PC-3 (cell line): ENCODE data around the gene ACOX1. TPM values are rescaled to one million over a fixed set of nuclear protein-coding genes. Genes with fewer than 3 reads are reported as not detected.

Experiments
- ATAC-seq: fragments of 200-7000 bp; cut with Tn5 transposase; 2 replicates; pipeline ENCODE4 v1.9.1; 2020; ENCODE audit warnings: mild to moderate bottlenecking, moderate library complexity
- BruUV-seq: library from RNA; stranded (reverse); fragments of 400-500 nt; replicated peaks from 2 replicates; lab custom pipeline; 2021; lab: Mats Ljungman, UMichigan
- CTCF ChIA-PET: fragments of 300-600 bp; sonication (Branson Sonifier 250); formaldehyde crosslinking; loops from one replicate; lab custom pipeline; 2022; ENCODE audit warnings: antibody characterized with exemption; lab: Charles Lee
- POLR2A ChIA-PET: fragments of 300-600 bp; sonication (Branson Sonifier 250); formaldehyde crosslinking; loops from one replicate; lab custom pipeline; 2022; ENCODE audit warnings: antibody characterized with exemption; ENCODE audit not compliant: unreplicated experiment; lab: Charles Lee
- DNase-seq: peaks from one replicate; pipeline ENCODE4 v3.0.0-alpha.2; 2015
- H2AFZ ChIP-seq: fragments of 300-600 bp; sonication (generic); 2 replicates; pipeline ENCODE4 v1.6.0; 2016; ENCODE audit warnings: antibody characterized with exemption, low read length
- H3F3A ChIP-seq: fragments of 300-600 bp; sonication (generic); one replicate; pipeline ENCODE4 v1.6.0; 2017; ENCODE audit warnings: antibody characterized with exemption, low read length, control low read depth, mild to moderate bottlenecking; ENCODE audit not compliant: unreplicated experiment
- H3K27ac ChIP-seq: fragments of 300-600 bp; sonication (generic); 2 replicates; pipeline ENCODE4 v1.5.1; 2016; ENCODE audit warnings: mild to moderate bottlenecking, low read length
- H3K27me3 ChIP-seq: fragments of 300-600 bp; sonication (generic); 2 replicates; pipeline ENCODE4 v1.6.1; 2016; ENCODE audit warnings: low read length, mixed read lengths
- H3K36me3 ChIP-seq: fragments of 300-600 bp; sonication (generic); 2 replicates; pipeline ENCODE4 v1.6.1; 2016; ENCODE audit warnings: low read depth, mixed run types, low read length, mixed read lengths
- H3K4me1 ChIP-seq: fragments of 300-600 bp; sonication (generic); 2 replicates; pipeline ENCODE4 v1.5.1; 2016; ENCODE audit warnings: low read length; ENCODE audit not compliant: insufficient read depth
- H3K4me2 ChIP-seq: fragments of 300-600 bp; sonication (generic); 2 replicates; pipeline ENCODE4 v1.6.0; 2016; ENCODE audit warnings: low read length
- H3K4me3 ChIP-seq: fragments of 300-600 bp; sonication (generic); 2 replicates; pipeline ENCODE4 v1.5.1; 2016; ENCODE audit warnings: mild to moderate bottlenecking, low read length, mixed read lengths
- H3K79me2 ChIP-seq: fragments of 300-600 bp; sonication (generic); 2 replicates; pipeline ENCODE4 v1.6.1; 2017; ENCODE audit warnings: low read length, mixed read lengths
- H3K9ac ChIP-seq: fragments of 300-600 bp; sonication (generic); 2 replicates; pipeline ENCODE4 v1.6.0; 2016; ENCODE audit warnings: mild to moderate bottlenecking, low read length
- H3K9me2 ChIP-seq: fragments of 300-600 bp; sonication (generic); replicated peaks from 2 replicates; pipeline ENCODE4 v1.6.1; 2016; ENCODE audit warnings: mixed run types, low read length, mixed read lengths
- H3K9me3 ChIP-seq: fragments of 300-600 bp; sonication (generic); 2 replicates; pipeline ENCODE4 v1.6.1; 2016; ENCODE audit warnings: low read length, mixed read lengths
- H4K20me1 ChIP-seq: fragments of 300-600 bp; sonication (generic); 2 replicates; pipeline ENCODE4 v1.6.1; 2016; ENCODE audit warnings: low read length, mixed read lengths
- EZH2 ChIP-seq: fragments of 300-600 bp; sonication (generic); IDR thresholded peaks from one replicate; pipeline ENCODE4 v1.6.1; 2017; ENCODE audit warnings: antibody characterized with exemption, mild to moderate bottlenecking, low read length; ENCODE audit not compliant: unreplicated experiment
- EZH2phosphoT487 ChIP-seq: fragments of 300-600 bp; sonication (generic); IDR thresholded peaks from 2 replicates; pipeline ENCODE4 v1.6.1; 2018; ENCODE audit warnings: mild to moderate bottlenecking, antibody characterized with exemption, low read length, borderline replicate concordance
- intact Hi-C: fragments of 100-400 bp; cut with micrococcal nuclease; formaldehyde crosslinking; loops from 2 replicates; pipeline ENCODE4 v1.9.0; 2023
- total RNA-seq: library from RNA; depleted of rRNA; stranded (reverse); fragments of >200 nt; gene quantifications from 2 replicates; pipeline ENCODE4 v1.2.3, GENCODE V29; 2014
- TF ChIP-seq, protein P1 (sequence below): fragments of 300-600 bp; sonication (generic); conservative IDR thresholded peaks from 2 replicates; pipeline ENCODE4 v1.5.1; 2017; ENCODE audit warnings: antibody characterized with exemption, low read depth, mild to moderate bottlenecking, low read length

The ACOX1 gene
- total RNA-seq, 1 experiment from 2014 or later, result 63.2 TPM

DNA sequence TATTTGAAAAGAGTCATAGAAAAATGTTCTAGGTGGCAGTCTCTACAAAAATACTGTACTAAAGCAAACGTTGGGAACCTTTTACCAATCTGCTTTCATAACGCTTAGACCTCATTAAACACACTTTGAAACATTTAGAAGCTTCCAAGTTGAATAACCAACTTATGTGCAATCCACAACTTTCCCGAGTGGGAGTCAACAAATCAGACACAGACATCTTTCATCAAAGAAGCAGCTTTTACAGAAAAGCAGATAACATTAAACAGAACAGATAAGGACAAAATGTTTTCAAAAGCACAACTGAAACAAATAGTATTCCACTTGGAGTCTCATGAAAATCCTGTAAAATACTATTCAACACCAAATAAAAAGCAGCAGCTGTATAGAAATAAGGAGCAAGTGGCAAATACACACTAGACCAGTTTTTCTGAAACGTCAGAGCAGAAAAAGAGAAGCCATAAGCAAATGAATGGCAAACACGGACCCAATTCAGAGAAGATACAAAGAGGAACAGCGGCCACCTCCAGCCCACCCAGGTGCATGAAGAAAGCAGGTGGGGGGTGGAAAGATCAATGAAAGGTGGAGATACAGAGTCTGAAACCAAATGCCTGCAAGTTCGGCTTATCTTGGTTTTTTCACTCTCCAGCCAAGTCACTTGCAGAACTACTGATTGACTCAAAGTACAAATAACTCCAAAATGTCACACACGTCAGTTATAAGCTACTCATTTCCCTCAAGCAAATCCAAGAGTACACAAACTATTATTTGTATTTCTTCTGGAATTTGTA, 19.7 kb downstream of the ACOX1 start:
- Histone ChIP-seq H3K27me3 (no peaks in the 10 kb centered on the region), H3K36me3 (peaks cover 22% of the 10 kb centered on the region), H2AFZ (peak overlapping the region; percentile 12; the same call in 1 of the 2 replicates), H3K9me2 (no peaks in the 10 kb centered on the region), H3K9me3 (no peaks in the 10 kb centered on the region), H3K27ac (peak overlapping the region; percentile 78), H3F3A (peaks cover 7% of the 10 kb centered on the region), H3K79me2 (peaks cover 39% of the 10 kb centered on the region), H3K4me2 (peak overlapping the region; percentile 75), H3K4me3 (peak overlapping the region; percentile 36; the same call in 1 of the 2 replicates), H3K4me1 (peaks cover 21% of the 10 kb centered on the region), H3K9ac (peak overlapping the region; percentile 11), H4K20me1 (no peaks in the 10 kb centered on the region)
- DNase-seq (peak; percentile 79), ATAC-seq (peak; percentile 94)
- CTCF ChIA-PET, result interaction anchor here (0.9 kb wide), 2 partner anchors 18 to 82 kb away, joined by 4 read pairs; partner anchors contain the start of gene FBF1
- intact Hi-C loops, result loop anchor here (2.0 kb wide), 2 partner anchors 18 to 20 kb away; partner anchors contain the start of genes ACOX1, FBF1 and TEN1
- TF ChIP-seq EZH2phosphoT487 (no peak), EZH2 (no peak)
- TF ChIP-seq, protein P1, sequence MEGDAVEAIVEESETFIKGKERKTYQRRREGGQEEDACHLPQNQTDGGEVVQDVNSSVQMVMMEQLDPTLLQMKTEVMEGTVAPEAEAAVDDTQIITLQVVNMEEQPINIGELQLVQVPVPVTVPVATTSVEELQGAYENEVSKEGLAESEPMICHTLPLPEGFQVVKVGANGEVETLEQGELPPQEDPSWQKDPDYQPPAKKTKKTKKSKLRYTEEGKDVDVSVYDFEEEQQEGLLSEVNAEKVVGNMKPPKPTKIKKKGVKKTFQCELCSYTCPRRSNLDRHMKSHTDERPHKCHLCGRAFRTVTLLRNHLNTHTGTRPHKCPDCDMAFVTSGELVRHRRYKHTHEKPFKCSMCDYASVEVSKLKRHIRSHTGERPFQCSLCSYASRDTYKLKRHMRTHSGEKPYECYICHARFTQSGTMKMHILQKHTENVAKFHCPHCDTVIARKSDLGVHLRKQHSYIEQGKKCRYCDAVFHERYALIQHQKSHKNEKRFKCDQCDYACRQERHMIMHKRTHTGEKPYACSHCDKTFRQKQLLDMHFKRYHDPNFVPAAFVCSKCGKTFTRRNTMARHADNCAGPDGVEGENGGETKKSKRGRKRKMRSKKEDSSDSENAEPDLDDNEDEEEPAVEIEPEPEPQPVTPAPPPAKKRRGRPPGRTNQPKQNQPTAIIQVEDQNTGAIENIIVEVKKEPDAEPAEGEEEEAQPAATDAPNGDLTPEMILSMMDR, result no peak
- BruUV-seq, result no TSS peak
- POLR2A ChIA-PET, result interaction anchor here (0.7 kb wide), 1 partner anchor 9 kb away, joined by 3 read pairs; no protein-coding TSS in a partner anchor

DNA sequence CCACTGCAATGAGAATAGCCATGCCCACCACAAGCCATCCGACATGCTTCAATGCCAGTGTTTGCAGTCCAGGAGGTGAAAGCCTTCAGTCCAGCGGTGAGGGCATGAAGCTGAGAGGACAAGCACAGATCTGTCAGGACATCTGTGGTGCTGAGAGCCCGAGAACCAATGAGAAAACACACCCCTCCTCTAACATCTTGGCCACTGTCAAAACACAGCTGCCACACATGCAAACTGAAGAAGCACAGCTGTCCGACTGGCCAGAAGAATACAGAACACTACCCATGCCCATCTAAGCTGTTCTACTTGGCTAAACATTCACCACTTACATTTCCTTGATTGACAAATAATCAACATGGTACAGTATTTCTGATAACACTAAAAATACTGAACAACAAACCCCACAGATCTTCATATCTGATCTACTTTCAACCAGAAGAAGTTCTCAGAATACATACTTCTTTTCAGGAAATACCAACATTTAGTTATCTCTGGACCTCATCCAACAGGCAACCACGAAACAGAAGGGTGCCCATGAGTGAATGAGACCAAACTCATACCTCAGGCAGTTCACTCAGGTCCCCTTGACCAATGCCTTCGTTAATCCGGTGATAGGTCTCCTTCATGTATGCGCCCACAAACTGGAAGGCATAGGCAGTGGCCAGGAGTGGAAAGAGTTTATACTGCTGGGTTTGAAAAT, 28.0 kb downstream of the ACOX1 start:
- Histone ChIP-seq H3K4me2 (no peak overlapping the region), H3K9me2 (no peaks in the 10 kb centered on the region), H3K4me3 (no peak overlapping the region), H4K20me1 (no peaks in the 10 kb centered on the region), H3K4me1 (no peaks in the 10 kb centered on the region), H3K27me3 (no peaks in the 10 kb centered on the region), H3K9me3 (no peaks in the 10 kb centered on the region), H3K36me3 (peaks cover 67% of the 10 kb centered on the region), H3F3A (no peaks in the 10 kb centered on the region), H3K9ac (no peak overlapping the region), H3K79me2 (no peaks in the 10 kb centered on the region), H2AFZ (no peak overlapping the region), H3K27ac (no peak overlapping the region)
- DNase-seq, result no peak
- BruUV-seq, result no TSS peak
- TF ChIP-seq EZH2phosphoT487 (no peak), EZH2 (no peak)
- TF ChIP-seq, protein P1, result no peak
- intact Hi-C loops, result no loop called here
- ATAC-seq, result no peak; the same call in 1 of the 2 replicates
- CTCF ChIA-PET, result interaction anchor here (0.7 kb wide), 1 partner anchor 8 kb away, joined by 5 read pairs; no protein-coding TSS in a partner anchor
- POLR2A ChIA-PET, result no interaction called here
